HG03442 (cell line): ENCODE data around the gene USP6.
"Not testable (repeated sequence)": the region's sequence is repeated elsewhere in the genome, so short reads cannot be mapped to it uniquely, and the experiment has no call there.

Experiments used
- ATAC-seq: cut with Tn5 transposase; IDR thresholded peaks from one replicate; pipeline ENCODE4 v1.9.1; 2021; ENCODE audit warnings: mild to moderate bottlenecking, moderate library complexity; ENCODE audit not compliant: unreplicated experiment

USP6 gene

GRCh38 chr17:5121186-5121841 lies 5.5 kb downstream of the USP6 start:
- no peak for ATAC-seq

GRCh38 chr17:5122056-5122455 lies 6.2 kb downstream of the USP6 start:
- ATAC-seq: not testable (repeated sequence)

DNA sequence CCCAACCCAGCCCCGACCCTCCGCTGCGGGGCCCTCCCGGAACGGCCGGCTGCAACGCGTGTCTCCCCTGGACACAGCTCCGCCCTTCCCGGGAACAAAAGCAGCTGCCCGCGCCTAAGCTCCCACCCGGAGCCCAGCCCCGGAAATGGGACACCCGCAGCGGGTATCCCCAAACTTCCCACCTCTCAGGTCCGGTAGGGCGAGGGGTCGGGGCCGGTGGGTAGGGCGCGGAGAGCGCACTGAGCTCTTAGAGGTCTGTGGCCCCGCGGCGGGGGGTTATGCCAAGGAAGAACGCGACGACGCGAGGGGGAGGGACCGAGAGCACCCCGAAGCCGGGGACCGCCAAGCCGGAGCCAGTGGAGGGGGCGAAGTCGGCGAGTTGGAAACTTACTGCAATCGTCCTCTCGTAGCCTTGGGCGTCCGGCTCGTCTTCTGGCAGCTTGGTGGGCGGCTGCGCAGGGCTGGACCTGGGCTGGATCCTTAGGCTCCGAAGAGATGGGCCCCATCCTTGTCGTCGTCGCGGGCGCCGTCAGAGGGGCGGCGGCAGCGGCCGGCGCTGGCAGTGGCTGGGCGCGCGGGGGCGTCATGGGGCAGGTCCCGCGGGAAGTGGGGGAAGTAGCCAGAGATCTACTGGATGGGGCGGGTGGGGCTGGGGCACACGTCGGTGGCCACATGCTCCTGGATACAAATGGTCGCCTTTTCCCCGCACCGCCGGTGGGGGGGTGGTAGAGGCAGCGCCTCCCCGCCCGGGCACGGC lies 6.9 kb downstream of the USP6 start:
- ATAC-seq: no peak

GRCh38 chr17:5123343-5124124 lies 7.7 kb downstream of the USP6 start:
- no peak for ATAC-seq

DNA sequence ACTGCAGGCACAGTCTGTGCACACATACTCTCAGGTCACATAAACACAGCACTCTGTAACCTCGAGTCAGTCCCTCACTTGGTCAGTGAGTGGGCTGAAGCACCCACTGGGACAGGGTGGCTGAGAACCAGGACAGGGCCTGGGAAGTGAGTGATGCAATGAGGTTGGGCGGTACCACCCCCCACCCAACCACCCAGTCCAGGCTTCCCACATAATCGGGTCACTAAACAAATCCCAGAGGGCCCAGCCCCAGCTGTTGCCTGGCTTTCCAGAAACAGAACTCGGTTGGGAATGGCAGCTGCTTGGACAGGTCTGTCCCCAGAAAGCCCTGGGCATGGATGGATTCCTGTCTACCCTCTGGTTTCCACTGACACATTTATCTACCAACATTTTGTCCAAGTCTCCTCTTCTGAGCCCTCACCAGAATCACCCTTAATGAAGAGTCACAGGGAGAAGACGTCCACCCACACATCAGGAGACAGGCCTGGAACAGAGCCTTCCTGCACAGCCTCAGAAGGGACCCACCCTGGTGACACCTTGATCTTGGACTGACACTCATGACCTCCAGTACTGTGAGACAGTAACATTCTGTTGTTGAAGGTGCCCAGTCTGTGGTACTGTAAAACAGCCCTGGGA lies 8.4 kb downstream of the USP6 start:
- ATAC-seq: not testable (repeated sequence)

- ATAC-seq: not testable (repeated sequence)
Measured at GRCh38 chr17:5124896-5125295, 9.1 kb downstream of the USP6 start.

- ATAC-seq: no peak
Measured at GRCh38 chr17:5126719-5127488, 11.1 kb downstream of the USP6 start.

DNA sequence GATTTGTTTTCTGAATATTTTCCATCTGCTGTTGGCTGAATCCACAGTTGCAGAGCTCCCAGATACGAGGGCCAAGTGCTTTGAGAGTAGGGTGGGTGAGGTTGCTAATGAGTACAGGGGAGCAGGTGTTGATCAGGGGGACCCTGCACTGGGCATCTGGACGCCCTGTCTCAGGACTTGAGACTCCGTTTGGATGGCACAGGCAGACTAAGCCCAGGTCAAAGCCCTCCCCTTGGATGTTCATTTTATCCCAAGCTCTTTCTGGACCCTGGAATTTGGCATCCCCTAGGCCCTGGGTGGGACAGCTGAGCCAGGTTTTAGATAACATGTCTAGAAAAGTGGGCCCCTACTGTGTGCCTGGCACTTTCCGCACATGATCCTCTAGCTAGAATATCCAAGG lies 12.1 kb downstream of the USP6 start:
- ATAC-seq: no peak

DNA sequence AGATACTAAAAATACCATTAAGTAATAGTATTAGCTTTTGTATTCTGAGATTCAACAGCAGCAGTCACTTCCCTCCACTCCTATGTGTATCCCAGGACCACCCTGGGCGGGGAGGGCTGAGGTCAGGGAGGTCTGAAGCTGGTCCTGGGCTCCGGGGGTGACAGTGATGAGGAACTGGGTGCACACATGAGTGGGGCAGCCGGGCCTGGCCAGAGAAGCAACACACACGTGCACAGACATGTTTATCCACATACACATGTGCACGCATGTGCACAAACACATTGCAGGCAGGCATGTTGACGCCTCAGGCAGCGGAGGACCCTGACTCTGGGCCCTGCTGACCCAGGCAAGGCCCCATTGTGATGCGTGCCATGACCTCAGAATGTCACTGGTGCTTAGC lies 12.6 kb downstream of the USP6 start:
- not testable (repeated sequence) for ATAC-seq

DNA sequence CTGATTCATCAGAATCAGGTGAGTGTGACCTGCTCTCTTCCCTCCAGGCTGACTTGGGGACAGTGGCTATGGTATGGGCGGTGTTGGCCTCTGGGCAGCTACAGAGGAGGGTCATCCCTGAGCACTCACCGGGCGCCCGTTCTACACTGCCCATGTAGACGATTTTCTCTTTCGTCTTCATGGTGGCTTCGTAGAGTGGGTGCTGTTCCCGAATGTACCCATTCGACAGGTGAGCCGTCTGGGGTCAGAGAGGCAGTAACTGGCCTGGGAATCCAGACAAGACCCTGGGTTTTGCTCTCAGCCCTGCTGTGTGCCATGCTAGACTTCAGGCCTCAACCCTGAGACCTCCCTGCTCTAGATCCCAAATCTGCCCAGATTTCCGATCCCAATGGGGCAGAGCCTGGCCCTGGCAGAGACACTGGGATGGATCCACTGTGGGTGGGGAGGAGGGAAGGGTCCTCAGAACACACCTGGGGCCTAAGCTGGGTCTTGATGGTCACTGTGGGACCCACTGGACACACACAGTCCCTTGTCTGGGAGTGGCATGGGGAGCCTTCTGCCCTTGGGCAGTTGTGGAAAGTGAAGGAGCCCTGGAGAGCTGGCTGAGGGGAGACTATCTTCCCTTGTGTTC lies 13.2 kb downstream of the USP6 start:
- ATAC-seq: no peak

DNA sequence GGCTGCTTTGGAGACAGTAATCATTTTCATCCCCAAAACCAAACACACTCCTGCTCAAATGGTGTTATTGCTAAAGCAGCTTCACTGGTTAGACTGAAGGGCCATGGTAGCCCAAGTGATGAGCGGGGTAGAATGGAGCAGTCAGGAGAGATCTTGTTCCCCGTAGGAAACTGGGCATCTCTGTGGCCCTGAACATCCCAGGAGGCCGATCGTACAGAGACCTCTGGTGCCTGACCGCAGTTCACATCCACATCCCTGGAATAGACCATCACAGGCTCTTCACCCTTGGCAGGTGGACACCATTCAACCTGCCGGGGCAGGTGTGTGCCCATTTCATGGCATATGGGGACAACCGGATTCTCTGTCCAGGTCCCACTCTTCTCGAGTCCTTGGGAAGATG lies 13.9 kb downstream of the USP6 start:
- ATAC-seq: not testable (repeated sequence)

DNA sequence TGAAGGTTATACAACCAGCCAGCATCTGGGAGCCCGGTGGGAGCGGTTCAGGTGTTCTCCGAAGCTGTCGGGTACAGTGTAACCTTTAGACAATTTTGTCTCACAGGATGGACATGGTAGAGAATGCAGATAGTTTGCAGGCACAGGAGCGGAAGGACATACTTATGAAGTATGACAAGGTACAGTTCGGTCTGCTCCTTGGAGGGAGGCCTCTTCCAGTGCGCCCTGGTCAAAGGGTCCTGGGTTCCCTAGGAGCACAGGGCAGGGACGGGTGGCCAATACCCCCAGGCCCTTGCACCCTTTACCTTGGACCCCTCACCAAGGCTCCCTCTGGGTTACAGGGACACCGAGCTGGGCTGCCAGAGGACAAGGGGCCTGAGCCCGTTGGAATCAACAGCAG lies 14.4 kb downstream of the USP6 start:
- not testable (repeated sequence) for ATAC-seq

DNA sequence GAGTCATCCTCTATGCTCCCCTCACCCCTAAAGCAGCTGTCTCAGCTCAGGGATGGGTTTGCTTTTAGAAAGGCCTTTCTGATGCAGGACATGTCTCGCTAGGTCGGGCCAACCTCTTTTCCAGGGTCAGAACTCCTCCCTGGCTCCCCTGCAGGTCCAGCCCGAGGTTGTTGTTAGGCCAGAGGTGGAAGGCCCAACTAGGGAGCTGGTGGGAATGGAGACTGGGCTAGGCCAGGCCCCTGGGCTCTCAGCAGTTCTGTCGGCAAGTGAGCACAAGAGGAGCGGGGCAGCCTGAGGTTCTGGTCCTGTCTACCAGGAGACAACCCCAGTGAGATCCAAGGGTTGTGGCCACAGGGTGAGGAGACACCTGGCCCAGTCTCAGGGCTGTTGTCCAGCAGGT lies 14.9 kb downstream of the USP6 start:
- ATAC-seq: not testable (repeated sequence)

DNA sequence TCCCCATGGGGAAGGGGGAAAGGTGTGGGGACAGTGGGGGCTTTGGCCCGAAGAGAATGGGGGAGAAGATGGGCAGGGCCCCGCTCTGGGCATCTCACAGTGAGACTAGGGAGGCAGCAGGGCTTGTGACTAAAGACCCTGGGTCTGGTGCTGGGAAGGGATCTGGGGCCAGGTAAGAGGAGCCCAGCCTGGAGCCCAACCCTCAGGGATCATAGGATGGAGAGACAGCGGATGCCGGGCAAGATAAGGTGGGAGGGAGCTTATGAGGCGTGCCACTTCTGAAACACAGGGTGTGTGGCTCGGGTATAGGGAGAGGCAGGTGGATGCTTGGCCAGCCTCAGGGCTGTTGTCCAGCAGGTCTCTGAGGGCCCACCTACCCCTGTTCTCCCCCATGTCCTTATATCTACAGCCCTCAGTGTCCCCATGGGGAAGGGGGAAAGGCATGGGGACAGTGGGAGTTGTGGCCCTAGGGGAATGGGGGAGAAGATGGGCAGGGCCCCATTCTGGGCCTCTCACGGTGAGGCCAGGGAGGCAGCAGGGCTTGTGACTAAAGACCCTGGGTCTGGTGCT lies 15.4 kb downstream of the USP6 start:
- no peak for ATAC-seq

DNA sequence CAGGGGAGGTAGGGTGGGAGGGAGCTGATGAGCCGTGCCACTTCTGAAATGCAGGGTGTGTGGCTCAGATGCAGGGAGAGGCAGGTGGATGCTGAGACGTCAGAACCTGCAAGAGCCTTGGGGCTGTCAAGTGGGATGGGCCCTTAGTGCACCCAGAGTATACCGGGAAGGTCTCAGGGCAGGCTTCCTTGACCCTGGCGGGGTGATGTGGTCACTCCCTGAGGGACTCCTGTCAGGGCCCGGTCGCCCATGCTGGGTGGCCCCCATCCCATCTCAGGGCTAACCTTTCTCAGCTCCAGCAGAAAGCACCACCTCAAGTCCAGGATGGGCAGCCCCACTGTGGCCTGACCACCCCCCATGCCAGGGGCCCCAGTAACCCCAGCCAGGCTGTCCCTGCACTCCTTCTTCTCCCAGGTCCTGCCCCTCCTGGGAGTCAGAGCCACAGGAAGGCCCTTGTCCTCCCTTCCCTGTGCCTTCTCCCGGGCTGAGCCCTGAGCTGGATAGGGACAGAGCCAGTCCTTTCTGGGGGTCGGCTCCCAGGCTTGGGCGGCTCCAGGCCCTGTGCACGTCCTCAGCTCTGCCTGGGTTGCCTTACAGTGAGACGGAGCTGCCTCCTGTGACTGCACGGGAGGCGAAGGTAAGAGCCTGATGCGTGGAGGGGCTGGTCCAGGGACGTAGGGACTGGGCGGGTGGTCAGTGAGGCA lies 16.1 kb downstream of the USP6 start:
- not testable (repeated sequence) for ATAC-seq

DNA sequence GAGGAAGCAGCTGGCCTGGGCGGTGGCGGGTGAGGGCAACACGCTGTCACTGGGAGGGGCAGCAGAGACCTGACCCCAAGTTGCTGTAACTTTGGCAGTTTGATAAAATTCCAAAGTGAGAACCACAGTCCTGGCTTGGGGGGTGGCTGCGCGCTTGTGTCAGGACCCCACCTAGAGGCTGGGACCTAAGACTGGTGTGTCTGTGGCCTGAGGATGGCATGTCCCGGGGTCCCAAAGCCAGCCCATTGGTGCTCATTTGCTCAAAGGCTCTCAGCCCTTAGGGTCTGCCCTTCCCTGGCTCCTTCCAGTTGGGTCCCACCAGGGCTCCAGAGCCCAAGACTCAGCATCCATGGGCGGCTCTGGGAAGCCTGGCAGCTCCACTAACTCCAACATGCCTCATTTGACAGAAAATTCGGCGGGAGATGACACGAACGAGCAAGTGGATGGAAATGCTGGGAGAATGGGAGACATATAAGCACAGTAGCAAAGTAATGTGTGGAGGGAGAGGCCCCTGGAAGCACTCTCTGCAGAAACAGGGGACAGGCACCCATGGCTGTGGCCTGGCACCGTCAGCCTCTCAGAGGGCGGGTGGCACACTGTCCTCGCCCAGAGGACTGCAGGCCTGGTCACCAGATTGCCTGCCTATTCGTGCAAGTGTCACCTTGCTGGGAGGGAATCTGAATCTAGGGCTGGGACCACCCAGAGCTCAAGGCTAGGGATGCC lies 16.8 kb downstream of the USP6 start:
- ATAC-seq: not testable (repeated sequence)

- no peak for ATAC-seq
Measured at GRCh38 chr17:5133311-5133710, 17.5 kb downstream of the USP6 start.

GRCh38 chr17:5133961-5134360 lies 18.1 kb downstream of the USP6 start:
- not testable (repeated sequence) for ATAC-seq
